ENCODE results near the gene ITGB3.
"Not testable (repeated sequence)": the region's sequence is repeated elsewhere in the genome, so short reads cannot be mapped to it uniquely, and the experiment has no call there.

Gene ITGB3

GRCh38 chr17:47253541-47254402, at the start of gene ITGB3:
Gene ITGB3, plus strand, starts transcription at chr17:47253827. Its CDS starts 35 bp downstream, at chr17:47253862.
- DNase-seq = peak; percentile 67

DNA sequence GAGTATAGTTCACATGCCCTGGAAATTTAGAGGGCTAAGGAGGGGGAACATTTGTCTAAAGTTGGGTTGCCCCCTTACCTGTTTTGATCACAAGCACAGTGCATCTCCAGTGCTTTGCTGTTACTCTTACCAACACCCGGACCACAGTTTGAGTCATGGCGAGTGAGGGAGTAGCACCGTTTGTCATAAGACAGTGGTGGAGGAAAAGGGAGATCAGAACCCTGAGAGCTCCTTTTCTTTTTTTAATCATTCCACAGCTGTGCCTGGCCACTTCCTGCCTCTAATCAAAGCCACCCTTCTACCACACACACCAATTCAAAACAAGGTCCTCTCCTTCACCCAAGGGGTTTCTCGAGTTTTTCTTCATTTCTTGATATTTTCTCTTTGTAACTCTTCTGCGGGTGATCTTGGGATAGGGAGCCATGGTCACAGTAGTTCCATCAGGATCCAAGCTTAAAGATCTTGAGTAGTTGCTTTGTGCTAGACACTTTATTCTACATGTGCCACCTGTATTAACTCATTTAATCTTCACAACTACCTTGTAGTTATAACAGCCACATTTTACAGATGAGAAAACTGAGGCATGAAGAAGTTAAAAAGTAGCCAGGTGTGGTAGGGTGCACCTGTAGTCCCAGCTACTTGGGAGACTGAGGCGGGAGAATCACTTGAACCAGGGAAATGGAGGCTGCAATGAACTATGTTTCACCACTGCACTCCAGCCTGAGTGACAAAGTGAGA, 49.5 kb upstream of the ITGB3 start:
- DNase-seq = peak; percentile 37

DNA sequence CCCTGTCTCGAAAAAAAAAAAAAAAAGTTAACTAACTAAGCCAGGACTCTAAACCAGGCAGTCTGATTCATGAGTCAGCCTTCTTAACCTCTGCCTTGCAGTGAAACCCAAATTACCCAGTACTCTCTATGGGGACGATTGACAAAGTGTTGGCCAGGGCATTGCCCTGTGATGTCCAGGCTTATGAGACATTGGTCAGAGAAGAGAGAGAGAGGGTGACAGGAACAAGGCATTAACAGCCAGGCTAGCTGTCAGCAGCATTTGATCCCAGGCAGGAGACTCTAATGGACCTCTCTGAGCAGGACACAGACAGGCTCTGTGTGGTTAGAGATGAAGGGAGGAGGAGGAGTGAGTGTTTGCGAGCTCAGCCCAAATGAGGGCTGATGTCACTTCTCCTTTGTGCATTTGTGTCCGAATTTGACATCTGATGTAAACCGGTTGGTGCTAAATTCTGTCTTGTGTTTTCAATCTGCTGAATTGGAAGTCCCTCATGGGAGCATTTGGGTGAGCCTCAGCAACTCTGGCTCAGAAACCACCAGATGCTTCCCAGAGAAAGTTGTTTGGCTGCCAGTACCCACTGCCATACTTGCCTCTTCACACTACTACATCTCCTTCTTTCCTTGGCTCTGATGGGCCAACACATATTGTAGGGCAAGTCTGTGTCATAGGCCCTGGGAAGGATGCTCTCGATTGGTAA, 48.8 kb upstream of the ITGB3 start:
- peak; percentile 40 for DNase-seq

GRCh38 chr17:47205419-47205963, 48.1 kb upstream of the ITGB3 start:
- peak; percentile 76 for DNase-seq

GRCh38 chr17:47207143-47208067, 46.2 kb upstream of the ITGB3 start:
- no peak for DNase-seq

GRCh38 chr17:47208744-47209488, 44.7 kb upstream of the ITGB3 start, which contains the start of gene MYL4:
Gene MYL4, plus strand, starts transcription at chr17:47209348. Its CDS starts 75 bp downstream, at chr17:47209423.
- DNase-seq = no peak

DNA sequence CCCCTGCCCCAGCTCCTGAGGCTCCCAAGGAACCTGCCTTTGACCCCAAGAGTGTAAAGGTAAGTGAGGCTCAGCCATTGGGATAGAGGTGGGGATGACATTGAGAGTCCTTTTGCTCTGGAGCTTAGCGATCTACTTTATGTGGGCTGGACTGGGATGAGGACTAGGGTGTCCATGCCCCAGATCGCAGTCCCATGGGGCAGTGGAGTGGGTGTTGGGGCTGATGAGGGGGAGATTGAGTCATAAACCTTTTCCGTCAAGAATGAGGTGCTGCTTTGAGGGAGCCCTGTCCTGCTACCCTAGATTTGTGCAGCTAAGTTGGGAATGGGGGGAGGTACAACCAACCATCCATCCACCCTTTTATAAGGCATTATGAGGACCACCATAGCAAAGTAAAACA, 44.1 kb upstream of the ITGB3 start:
- DNase-seq = no peak

DNA sequence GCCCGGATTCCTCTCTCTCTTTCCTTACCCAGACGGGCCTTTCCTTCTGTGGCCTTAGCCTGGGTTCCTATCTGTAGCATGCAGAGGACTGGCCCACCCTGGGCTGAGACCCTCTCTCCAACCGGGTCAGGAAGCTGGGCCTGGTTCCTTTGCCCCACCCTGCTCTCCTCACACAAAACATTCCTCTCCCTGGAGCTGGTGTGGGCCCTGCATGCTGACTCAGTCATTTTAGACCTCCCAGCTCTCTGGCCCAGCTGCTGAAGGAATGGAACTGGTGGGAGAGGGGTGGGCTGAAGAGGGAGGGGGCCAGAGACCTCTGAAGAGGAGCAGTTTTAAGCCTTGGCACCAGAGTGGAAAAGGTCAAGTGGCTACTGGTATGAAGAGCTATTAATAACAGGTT, 43.5 kb upstream of the ITGB3 start:
- no peak for DNase-seq

GRCh38 chr17:47210779-47211178, 42.8 kb upstream of the ITGB3 start:
- DNase-seq = no peak

GRCh38 chr17:47212458-47212857, 41.2 kb upstream of the ITGB3 start:
- DNase-seq = no peak

- no peak for DNase-seq
Observed at GRCh38 chr17:47213540-47213939, 40.1 kb upstream of the ITGB3 start.

DNA sequence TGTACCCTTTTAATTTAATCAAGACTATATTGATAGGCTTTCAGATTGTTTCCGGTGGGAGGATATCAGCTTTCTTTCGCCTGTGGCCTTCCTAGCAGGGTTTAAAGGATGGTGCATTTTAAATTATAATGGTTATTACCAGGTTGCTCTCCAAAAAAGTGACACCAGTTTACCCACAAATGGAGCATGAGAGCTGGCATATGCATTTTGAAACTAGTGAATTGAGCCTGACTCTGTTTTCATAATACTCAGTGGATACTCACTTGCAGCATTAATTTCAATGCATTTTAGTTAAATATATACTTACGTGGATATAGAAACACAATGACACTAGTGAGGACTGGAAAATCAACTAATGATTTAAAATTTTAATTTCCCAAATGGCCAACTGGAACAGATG, 38.7 kb upstream of the ITGB3 start:
- no peak for DNase-seq

DNA sequence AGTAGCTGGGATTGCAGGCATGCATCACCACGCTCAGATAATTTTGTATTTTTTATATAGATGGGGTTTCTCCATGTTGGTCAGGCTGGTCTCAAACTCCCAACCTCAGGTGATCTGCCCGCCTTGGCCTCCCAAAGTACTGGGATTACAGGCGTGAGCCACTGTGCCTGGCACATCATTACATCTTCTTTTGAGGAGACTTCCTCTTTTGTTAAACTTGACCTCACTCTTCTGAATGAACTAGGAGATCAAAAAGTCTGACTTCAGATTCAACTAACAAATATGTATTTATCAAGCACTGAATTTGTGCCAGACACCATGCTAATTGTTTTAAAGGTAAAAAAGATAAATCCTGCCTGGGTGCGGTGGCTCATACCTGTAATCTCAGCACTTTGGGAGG, 36.8 kb upstream of the ITGB3 start:
- not testable (repeated sequence) for DNase-seq

DNA sequence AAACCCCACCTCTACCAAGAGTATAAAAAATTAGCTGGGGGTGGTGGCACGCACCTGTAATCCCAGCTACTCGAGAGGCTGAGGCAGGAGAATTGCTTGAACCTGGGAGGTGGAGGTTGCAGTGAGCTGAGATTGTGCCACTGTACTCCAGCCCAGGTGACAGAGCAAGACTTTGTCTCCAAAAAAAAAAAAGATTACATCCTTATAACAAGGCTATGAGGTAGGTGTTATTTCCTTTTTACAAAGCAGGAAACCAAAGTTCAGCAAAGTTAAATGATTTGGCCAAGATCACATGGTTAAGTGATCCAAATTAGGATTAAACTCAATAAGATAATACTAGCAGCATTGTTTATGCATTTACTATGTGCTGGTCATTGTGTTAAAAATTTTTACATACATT, 36.3 kb upstream of the ITGB3 start:
- not testable (repeated sequence) for DNase-seq

DNA sequence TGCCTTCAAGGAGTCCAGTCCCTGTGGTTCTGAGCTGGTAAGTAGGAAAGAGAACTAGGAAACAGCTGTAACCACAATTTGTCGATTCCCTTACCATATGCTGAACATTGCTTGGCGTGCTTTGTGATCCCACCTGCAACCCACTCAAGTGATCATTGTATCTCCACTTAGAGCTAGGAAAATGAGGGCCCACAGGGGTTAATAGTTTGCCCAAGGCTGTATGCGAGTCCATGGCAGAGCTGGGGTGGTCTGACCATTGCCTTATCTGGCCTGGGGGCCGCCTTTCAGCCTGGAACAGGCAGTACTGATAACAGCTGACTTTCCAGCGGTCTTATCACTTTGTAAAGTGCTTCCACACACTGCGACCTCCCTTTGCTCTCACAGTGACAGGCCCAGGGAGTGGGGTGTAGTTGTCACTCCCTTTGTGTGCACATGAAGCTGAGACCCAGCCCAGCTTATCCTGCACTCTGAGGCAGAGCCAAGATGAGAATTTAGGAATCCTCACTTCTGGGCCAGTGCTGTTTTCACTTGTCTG, 34.7 kb upstream of the ITGB3 start:
- DNase-seq = no peak

- no peak for DNase-seq
Observed at GRCh38 chr17:47219621-47220475, 33.8 kb upstream of the ITGB3 start.

DNA sequence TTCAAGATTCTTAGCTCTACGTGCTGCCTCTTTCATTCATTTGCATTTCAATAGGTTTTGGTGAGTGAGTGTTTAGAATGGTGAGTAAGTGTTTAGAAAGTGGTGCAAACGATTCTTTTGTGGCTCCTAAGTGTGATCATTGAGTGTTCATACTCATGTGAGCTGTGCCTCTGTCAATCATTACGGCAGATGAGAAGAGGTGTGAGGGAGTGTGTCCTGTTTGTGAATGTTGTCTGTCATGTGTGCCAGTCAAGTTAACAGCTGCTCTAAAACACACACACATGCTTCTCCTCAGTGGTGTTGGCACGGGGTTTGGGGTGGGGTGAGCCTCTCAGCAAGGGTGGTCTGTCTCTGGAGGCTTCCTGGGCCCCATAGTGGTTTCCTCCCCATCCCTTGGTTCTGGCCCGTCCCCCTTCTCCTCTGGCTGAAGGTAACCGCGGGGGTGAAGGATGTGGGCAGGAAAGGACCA, 33.1 kb upstream of the ITGB3 start:
- DNase-seq = peak; percentile 23

DNA sequence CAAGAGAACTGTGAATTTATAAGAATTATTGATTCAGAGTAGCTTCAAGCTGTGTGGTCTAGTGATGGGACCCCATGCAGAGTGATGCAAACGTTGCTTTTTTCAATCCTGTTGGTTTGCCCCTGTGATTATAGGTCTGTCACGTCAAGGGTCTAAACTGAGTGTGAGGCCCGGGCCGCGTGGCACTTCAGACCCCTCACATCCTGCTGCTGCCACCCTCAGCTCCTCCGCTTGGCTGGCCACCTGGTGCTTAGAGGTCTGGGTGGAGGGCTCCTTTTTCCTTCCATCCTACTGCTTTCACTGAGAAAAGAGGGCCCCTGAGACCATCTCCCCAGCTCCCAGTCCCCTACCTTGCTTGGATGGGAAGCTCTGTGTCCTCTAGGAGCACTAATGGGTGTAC, 32.5 kb upstream of the ITGB3 start:
- DNase-seq = no peak

DNA sequence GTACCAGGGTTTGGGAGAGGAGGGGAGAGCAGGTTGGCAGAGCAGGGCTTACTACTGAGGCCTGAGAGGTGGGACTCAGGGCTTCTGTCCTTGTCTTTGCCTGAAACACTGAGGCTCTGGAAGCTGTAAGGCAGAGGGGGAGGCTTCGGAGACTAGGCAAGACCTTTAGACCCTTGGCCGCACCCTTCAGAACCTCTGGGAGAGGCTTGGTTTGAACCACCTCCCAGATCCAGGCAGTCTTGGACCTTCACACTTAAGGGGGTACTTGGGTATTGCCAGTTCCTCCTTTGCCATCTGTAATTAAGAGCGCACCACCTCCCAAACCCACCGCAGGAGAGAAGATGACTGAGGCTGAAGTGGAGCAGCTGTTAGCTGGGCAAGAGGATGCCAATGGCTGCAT, 31.6 kb upstream of the ITGB3 start:
- no peak for DNase-seq

DNA sequence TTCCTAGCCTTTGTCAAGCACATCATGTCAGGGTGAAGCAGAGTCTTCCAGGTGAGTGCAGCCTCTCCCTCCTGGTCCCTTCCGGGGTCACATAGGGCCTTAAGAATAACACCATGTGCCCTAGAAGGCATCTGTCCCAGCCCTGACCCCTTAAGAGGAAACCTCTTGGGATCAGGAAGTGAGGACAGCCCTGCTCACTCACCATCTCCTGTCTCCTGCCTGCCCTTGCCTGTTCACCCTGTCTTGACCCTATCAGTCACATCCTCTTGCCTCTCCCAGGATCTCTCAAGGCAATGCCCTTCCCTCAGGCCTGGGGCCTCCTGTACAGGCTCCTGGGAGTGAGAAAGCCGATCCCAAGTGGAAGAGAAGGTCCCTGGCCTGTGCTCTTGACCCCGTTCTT, 30.6 kb upstream of the ITGB3 start:
- DNase-seq = no peak
